Dermis microvascular lymphatic vessel endothelial cell (primary cell): ENCODE results near the gene RAP1GAP. TPM values are rescaled to one million over a fixed set of nuclear protein-coding genes. Genes with fewer than 3 reads are reported as not detected.
"Not testable (repeated sequence)": the region's sequence is repeated elsewhere in the genome, so short reads cannot be mapped to it uniquely, and the experiment has no call there.

Experiments used
- DNase-seq, 2 donors: peaks; one replicate each; pipeline versions ENCODE4 v3.0.0 to v3.0.0-alpha.2; 2010; ENCODE audit warnings: low read depth in 2 of 2
- total RNA-seq: library from RNA; depleted of rRNA; stranded (reverse); fragments of >200 nt; gene quantifications from 2 replicates; pipeline ENCODE4 v1.2.1, GENCODE V29; 2014

Gene RAP1GAP
- total RNA-seq, 1 donor from 2014 or later: not detected

DNA sequence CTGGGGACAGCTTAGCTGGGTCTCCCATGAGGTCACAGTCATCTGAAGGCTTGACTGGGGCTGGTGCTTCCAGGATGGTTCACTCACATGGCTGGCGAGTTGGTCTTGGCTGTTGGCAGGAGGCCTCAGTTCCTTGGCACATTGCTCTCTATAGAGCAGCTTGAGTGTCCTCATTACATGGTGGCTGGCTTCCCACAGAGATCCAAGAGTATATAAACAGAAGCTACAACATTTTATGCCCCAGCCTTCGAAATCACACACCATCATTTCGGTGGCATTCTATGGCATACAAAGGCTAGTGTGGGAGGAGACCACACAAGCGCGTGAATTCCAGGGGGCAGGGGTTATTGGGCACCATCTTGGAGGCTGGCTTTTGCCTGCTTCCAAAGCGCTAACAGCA lies 96.9 kb downstream of the RAP1GAP start:
- no peak for DNase-seq

DNA sequence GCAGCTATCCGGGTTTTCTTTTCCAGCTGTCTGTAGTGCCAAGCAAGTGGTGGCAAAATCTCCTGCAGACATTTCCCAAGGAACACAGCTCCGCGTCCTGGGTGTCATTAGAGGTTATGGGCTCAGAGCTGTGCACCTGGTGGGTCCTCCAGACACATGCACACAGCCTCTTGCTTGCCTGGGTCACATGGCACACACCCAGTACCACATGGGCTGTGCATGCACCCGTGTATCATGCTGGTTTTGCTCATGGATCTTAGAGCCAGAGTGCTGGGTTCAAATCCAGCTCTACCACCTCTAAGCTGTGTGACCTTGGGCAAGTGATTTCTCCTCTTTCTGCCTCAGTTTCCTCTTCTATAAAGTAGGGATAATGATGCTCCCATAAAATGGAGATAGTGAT lies 98.3 kb downstream of the RAP1GAP start:
- DNase-seq: no peak

DNA sequence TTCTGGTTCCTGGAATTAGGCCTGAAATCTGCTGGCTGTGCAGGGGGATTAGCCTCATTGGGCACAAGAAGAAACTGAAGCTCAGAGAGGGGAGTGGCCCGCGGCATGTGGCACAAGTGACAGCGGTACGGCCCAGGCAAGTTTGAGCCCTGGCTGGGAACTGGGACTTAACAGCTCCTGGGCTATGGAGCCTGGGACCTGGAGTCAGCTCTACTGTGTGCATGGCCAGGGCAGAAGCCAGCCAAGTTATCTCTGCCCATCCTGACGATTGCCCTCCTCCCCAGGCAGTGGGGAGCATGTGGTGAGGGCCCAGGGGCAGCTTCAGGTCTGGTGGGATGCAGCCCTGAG lies 98.7 kb downstream of the RAP1GAP start:
- DNase-seq: no peak

DNA sequence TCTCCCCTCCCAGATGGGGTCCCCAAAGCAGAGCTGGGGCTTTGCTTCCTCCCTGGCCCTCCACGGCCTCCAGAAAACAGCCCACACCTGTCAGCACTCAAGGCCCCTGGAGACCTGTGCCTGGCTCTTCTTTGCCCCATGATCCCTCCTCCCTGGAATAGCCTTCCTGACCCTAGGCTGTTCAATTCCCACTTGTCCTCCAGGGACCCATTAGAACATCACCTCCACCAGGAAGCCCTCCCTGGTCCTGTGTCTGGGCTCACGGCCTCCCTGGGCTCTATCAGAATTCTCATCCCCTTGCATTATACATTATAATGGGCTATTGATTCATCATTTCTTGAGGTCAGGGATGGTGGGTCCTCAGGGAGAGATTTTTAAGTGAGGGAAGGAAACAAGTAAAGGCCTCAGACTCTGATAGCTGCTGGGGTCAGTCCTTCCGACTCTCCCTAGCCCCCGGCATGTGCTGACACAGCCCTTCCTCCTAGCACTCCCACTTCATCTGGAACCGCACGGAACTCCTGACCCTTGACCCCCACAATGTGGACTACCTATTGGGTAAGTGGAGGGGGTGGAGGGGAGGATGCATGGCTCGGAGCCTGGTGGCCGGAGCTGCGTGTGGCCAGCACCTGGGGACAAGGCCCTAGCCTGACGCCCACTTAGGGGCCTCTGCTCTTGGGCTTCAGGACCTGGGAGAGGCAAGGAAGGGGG lies 99.2 kb downstream of the RAP1GAP start:
- DNase-seq: no peak

DNA sequence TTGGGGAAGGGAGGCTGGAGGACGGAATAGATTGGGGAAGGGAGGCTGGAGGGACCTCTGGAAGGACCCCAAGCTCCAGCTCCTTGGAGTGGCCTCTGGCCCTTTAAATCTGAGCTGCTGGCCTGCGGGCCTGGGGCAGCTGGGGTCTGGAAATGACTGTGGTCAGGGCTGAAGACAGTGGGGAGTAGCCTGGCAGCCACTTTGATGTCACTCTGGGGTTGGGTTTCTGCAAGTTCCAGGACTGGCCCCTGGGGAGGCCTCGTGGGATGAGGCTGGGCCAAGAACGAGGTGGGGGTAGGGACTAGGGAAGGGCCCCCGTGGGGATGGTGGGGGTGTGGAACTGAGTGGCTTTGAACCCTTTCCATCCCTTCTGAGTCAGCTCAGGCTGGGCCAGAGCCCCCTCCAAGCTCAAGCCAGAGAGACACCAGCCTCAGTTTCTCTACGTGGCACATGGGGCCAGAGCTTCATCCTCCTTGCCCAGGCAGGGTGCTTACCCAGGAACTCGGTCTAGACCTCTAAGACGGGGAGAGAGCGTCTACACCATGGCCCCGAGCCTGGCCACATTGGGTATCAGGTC lies 100.3 kb downstream of the RAP1GAP start:
- DNase-seq: no peak

DNA sequence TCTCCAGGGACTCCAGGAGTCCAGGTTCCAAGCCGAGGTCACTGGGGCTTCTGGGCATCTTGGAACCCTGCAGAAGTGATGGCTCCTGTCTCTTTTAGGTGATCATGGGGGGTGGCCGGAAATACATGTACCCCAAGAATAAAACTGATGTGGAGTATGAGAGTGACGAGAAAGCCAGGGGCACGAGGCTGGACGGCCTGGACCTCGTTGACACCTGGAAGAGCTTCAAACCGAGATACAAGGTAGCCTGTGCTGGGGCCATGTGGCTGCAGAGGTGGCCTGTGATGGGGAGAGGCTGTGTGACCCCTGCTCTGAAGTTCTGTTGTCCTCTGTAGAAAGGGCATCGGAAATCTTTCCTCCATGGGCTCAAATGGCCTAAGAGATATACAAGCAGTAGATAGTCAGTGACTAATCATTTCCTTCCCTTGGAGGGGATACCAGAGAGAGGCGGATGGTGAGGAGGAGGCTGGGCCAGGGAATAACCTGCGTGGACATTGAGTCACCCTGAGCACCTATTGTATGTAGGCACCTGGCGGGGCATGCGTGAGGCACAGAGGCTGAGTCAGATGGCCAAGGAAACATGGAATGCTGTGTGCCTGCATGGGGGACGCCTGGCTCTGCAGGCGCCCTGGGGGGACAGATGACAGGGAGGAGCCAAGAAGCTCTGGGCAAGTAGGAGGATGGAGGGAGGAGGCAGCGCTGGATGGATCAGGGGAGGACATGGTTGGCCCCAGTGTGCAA lies 101.0 kb downstream of the RAP1GAP start:
- DNase-seq: peak in 1 of 2 donors; percentile 69

DNA sequence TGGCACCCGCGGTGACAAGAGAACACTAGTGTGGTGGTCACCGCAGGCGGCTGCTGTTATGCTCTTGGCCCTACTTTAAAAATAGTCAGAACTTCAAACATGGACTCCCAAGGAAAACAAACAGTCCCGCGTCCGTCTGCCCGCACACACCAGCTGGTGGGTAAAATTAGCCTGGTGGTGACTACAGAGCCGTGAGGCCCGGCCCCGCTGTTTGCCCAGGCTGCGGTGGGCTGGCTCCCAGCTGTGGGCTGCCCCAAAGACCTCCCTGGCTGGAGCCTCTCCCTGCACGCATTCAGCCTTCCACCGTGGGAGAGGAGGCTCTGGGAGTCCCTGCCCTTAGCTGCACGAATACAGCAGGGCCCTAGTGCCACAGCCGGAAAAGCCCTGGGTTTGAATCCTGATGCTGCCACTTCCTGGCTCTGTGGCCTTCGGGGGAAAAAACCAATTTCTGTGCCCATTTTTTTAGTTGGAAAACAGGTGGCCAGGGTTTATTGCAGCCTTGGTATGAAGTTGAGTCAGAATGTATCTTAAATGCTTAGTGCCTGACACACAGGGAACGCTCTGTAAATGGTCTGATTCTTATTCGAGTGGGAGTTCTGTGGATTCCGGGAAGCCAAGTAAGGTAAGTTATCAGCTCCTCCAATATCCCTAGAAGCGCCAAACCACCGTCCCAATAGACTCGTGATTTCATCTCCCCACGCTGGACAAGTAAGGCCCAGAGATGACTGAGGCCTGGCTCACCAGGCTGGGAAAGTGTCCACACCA lies 101.7 kb downstream of the RAP1GAP start:
- DNase-seq: no peak

DNA sequence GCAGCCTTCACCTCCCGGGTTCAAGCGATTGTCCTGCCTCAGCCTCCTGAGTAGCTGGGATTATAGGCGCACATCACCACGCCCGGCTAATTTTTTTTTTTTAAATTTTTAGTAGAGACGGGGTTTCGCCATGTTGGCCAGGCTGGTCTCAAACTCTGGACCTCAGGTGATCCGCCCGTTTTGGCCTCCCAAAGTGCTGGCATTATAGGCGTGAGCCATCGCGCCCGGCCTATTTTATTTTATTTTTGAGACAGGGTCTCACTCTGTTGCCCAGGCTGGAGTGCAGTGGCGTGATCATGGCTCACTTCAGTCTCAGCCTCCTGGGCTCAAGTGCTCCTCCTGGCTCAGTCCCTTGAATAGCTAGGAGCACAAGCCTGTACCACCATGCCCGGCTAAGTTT lies 102.8 kb downstream of the RAP1GAP start:
- DNase-seq: not testable (repeated sequence)

DNA sequence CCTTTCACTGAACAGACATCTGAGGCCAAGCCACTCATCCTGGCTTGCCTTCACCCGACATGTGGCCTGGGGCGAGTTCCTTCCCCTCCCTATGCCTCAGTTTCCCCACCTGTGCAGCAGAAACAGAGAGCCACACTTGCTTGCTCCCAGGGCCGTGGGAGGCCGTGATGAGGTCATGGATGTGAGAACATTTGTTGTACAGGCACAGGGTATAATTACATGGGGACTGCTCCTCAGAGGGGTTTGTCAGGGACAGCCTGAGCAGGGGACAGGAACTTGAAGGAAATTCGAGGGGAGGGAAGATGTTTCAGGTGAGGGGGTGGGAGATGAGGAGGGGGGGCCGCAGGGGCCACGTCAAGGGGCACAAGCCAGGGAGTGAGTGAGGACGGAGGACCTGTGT lies 103.9 kb downstream of the RAP1GAP start:
- no peak for DNase-seq

DNA sequence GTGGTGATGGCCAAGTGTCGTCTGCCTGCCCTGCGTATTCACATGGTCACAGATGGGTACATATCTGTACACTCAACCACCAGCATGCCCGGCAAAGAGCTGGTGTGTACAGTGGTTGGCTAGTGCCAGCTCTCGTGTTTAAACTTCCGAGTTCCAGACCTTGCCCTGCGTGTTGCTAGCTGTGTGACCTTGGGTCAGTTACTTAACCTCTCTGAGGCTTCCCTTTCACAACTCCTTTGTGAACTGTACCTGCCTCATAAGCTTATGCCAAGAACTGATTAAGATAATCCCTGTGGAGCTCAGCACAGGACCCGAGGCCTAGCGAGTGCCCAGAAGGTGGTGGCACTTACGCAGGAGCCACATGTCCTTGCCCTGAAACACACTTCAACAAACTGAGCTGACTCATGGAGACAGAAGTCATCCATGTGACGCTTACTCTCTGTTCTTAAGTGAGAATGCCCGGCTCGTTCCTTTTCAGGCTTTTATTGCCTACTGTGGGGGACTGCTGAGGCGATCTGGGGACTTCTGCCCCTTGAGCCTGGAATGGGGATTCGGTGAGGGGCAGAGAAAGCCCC lies 104.5 kb downstream of the RAP1GAP start:
- DNase-seq: no peak

DNA sequence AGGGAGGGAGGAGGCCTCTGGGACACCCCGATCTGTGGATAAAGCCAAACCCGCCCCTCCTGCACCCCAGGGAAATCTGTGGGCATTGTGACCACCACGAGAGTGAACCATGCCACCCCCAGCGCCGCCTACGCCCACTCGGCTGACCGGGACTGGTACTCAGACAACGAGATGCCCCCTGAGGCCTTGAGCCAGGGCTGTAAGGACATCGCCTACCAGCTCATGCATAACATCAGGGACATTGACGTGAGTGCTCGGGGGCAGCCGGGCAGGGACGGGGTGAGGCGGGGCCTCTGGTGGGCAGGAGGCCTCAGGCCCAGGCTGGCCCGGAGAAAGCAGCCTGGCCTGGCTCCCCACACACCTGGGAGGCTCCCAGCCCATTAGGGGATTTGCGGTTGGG lies 105.2 kb downstream of the RAP1GAP start:
- no peak for DNase-seq

DNA sequence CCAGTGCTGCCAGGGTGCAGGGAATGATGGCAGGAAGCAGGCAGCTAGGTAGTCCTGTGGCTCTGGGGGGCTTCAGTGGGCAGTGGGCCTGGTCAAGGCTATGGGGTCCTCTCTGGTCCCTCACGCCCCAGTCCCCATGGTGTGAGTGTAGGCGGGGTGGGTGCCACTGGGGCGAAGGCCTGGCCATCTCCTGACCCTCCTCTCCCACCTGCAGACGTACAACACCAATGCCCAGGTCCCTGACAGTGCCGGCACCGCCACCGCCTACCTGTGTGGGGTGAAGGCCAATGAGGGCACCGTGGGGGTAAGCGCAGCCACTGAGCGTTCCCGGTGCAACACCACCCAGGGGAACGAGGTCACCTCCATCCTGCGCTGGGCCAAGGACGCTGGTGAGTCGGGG lies 106.3 kb downstream of the RAP1GAP start:
- DNase-seq: no peak

DNA sequence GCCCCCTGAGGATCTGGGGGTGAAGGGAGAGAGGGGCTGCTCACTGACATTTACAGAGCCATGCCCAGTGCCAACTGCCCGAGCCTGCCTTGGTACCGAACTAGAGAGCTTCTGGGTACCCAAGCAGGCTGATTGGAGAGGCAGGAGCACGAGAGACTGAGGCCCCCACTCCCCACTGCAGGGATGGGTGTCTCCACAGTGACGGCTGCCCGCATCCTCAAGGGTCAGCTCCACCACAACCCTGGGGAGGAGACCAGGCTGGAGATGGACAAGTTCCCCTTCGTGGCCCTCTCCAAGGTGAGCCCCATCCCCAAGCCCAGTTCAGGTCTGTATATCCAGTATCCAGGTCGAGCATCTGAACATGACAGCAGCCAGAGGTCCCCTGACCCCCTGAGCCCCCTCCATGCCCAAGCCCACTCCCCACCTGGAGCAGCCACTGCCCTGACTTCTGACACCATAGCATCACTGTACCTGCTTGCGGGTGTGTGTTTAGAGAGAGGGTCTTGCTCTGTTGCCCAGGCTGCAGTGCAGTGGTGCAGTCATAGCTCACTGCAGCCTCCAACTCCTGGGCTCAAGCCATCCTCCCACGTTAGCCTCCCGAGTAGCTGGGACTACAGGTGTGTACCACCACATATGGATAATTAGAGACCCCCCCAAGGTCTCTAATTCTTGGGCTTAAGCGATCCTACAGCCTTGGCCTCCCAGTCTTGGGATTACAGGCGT lies 108.1 kb downstream of the RAP1GAP start:
- no peak for DNase-seq

DNA sequence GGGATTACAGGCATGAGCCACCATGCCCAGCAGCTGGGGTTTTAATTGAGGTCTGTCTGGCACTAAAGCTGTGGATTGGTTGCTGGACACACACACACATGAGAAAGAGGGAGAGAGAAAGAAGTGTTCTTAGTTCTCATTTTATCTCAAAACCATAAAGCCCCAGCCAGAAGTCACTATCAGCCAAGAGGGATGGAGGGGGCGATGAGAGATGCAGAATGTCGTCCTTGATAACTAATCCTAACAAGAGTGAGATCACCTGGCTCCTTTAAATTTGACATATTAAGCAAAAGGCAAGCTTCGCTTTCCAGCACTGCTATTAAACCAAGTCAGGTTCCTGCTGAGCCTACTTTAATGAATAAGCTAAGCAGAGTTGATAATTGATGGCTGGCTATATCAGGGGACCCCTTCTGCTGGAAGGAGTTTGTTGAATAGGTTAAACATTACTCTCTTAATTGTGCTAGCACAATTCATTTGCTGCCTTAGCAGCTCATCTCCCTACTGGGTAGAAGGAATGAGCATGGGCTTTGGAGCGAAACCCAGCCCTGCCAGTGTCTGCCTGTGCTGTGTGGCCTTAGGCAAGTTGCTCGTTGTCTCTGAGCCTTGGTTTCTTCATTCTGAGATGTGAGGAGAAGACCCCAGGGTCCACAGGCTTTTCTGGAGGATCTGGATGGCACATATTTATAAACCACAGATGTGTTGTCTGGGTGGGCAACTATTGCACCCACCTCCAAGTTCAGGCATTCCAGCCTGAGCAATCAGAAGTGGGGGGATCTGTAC lies 109.2 kb downstream of the RAP1GAP start:
- no peak for DNase-seq

DNA sequence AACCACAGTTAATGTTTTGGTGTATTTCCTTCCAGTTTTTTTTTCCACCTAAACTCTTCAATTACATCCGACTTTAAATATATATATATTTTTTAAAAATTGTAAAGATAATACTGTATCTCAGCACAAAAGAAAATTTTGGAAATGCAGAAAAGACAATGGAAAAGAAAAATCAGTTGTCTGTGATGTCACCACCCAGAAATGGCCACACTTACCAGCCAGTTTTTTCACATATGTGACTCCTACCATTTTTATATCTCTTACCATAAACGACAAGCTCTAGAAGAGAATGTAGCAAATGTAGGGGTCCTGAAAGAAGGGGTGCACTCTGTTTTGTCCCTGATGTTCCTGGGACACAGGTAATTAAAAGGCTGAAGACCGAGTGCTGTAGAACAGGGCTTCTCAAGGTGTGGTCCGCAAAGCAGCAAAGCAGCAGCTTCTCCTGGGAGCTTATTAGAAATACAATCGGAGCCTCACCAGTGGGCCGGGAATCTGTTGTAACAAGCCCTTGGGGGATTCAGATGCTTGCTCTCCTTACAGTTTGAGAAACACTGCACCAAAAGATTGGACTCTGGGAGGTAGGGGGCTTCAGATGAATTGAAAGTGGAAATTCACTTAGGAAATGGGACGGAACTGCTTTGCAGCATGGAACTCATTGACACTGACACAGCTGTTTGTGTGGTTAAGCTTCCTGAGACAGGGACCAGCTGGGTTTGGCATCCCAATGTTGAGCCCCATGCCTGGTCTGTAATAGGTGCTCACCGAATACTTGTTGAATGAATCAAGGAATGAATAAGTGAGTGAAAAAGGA lies 115.8 kb downstream of the RAP1GAP start:
- DNase-seq: no peak

DNA sequence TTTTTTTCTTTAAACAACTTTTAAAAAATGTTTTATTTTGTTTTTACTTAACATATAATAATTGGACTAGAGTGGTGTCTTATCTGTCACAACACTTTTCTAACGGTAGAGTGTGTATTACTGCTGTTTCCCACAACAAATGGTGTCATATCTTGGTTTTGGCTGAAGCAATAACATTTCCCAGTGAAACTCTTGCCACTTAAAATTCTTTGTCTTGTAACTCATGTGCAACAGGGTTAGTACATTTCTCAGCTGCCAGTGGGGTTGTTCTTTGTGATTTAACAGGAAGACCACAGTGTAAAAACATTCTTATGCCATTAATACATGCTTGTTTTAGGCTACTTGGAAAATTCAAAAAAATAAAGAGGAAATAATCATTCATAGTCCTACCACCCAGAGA lies 116.4 kb downstream of the RAP1GAP start:
- DNase-seq: no peak

DNA sequence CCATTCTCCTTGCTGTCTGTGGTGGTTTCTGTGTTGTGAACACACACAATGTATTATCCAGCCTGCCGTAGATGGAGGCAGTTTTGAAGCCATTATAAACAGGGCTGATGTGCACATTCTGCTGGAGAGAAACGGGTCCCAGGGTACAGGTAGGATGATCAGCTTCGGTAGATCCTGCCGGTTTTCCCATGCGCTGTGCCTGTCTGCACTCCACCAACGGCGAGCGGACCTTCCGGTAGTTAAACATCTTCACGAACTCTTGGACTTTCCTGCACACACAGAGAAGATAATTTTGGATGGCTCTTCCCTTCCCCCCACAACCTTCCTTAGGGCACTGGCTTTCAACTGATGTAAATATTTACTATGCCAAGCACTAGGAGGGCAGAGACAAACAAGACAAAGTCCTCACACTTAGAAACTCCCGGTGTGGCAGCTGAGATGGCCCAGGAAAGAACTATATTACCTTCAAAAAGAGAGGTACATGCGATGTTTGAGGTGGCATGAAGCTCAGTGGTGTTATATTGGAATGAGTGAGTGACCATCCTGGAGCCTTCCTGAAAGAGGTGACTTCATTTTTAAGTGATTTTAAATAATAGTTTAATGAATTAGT lies 118.2 kb downstream of the RAP1GAP start:
- no peak for DNase-seq

DNA sequence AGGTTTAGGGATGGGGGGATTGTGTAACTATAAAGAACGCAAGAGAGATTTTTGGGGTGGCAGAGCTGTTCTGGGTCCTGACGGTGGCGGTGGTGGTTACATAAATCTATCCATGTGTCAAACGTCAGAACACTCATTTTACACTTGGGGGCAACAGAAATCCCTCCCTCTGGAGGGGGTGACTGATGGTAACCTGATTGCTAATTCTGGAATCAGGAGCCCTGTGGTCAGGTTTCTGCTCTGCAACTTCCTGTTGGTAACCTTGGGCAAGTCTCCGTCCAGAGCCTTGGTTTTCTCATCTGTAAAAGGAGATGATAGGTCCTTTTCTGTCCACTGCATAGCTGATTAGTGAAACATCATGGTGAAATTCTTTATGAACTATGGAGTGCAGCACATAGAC lies 119.1 kb downstream of the RAP1GAP start:
- no peak for DNase-seq

DNA sequence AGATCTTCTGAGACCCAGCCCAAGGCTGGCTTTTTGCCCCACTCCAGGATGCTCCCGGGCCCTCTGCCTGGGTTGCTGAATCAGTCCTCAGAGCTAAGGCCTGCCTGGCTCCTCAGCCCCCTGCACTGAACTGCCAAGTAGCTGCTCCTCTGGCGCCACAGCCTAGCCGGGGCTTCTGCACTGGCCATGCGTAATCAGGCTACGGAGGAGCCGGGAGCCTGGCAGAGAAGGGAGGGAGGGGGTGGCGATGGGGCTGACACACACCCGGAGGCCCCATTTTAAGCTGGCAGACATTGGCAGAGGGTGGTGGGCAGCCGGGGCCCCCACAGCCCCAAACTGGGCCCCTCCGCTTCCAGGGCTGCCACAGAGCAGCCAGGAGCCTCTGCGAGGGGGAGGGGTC lies 121.3 kb downstream of the RAP1GAP start:
- DNase-seq: no peak
